ENCODE measurements around the gene CEBPG. TPM values are rescaled to one million over a fixed set of nuclear protein-coding genes. Genes with fewer than 3 reads are reported as not detected.

Gene CEBPG
- total and polyA plus RNA-seq, 4 donors: 21.5 to 29.7 (median 24.7) TPM

GRCh38 chr19:33399081-33399744, 25.7 kb downstream of the CEBPG start:
- Histone ChIP-seq H3K36me3 (ENCODE audit: control insufficient read depth in 4 of 4, insufficient read depth in 4 of 4, low read length in 4 of 4) (peaks cover 0 to 2% (median 0%) of the 10 kb centered on the region in 4 donors), H3K4me1 (ENCODE audit: control insufficient read depth in 5 of 5, insufficient read depth in 5 of 5, low read length in 5 of 5) (peaks cover 0 to 48% (median 15%) of the 10 kb centered on the region in 5 donors), H3K9me3 (ENCODE audit: control insufficient read depth in 4 of 4, insufficient read depth in 3 of 4, low read length in 3 of 4) (no peaks in the 10 kb centered on the region), H3K4me3 (no peak overlapping the region), H3K27me3 (ENCODE audit: control insufficient read depth in 3 of 3, insufficient read depth in 3 of 3, low read length in 2 of 3) (no peaks in the 10 kb centered on the region), H3K27ac (ENCODE audit: low read depth in 1 of 2, low read length in 1 of 2) (no peak overlapping the region), H3K9ac (ENCODE audit: insufficient read depth in 1 of 2, low read length in 2 of 2) (no peak overlapping the region)
- DNase-seq (no peak), ATAC-seq (ENCODE audit: insufficient read depth, low FRiP score) (no peak)
- TF ChIP-seq CTCF (IDR thresholded peaks at IDR 0.05; ENCODE audit: control extremely low read depth, extremely low read depth): no peak
- WGBS, 2 donors: 86 to 93% methylated on average over 28 of the region's 28 CpGs

GRCh38 chr19:33399745-33400681, 26.5 kb downstream of the CEBPG start:
- Histone ChIP-seq H3K27ac (ENCODE audit: low read depth in 1 of 2, low read length in 1 of 2) (no peak overlapping the region), H3K4me1 (ENCODE audit: control insufficient read depth in 5 of 5, insufficient read depth in 5 of 5, low read length in 5 of 5) (peaks cover 0 to 48% (median 23%) of the 10 kb centered on the region in 5 donors), H3K36me3 (ENCODE audit: control insufficient read depth in 4 of 4, insufficient read depth in 4 of 4, low read length in 4 of 4) (peaks cover 0 to 2% (median 0%) of the 10 kb centered on the region in 4 donors), H3K9me3 (ENCODE audit: control insufficient read depth in 4 of 4, insufficient read depth in 3 of 4, low read length in 3 of 4) (no peaks in the 10 kb centered on the region), H3K4me3 (no peak overlapping the region), H3K9ac (ENCODE audit: insufficient read depth in 1 of 2, low read length in 2 of 2) (no peak overlapping the region), H3K27me3 (ENCODE audit: control insufficient read depth in 3 of 3, insufficient read depth in 3 of 3, low read length in 2 of 3) (no peaks in the 10 kb centered on the region)
- 85 to 90% methylated on average over 22 of the region's 22 CpGs for WGBS, 2 donors
- ATAC-seq (ENCODE audit: insufficient read depth, low FRiP score): no peak
- TF ChIP-seq CTCF (IDR thresholded peaks at IDR 0.05; ENCODE audit: control extremely low read depth, extremely low read depth): no peak
- DNase-seq: no peak

GRCh38 chr19:33400856-33401682, 27.6 kb downstream of the CEBPG start:
- no peak overlapping the region for H3K9ac ChIP-seq (ENCODE audit: insufficient read depth in 1 of 2, low read length in 2 of 2)
- no peaks in the 10 kb centered on the region for H3K27me3 ChIP-seq (ENCODE audit: control insufficient read depth in 3 of 3, insufficient read depth in 3 of 3, low read length in 2 of 3)
- peaks cover 0 to 5% (median 0%) of the 10 kb centered on the region in 4 donors for H3K36me3 ChIP-seq (ENCODE audit: control insufficient read depth in 4 of 4, insufficient read depth in 4 of 4, low read length in 4 of 4)
- no peak for TF ChIP-seq CTCF (IDR thresholded peaks at IDR 0.05; ENCODE audit: control extremely low read depth, extremely low read depth)
- no peak for DNase-seq
- peaks cover 0 to 48% (median 25%) of the 10 kb centered on the region in 5 donors for H3K4me1 ChIP-seq (ENCODE audit: control insufficient read depth in 5 of 5, insufficient read depth in 5 of 5, low read length in 5 of 5)
- no peak overlapping the region for H3K4me3 ChIP-seq
- WGBS, 2 donors: 86 to 89% methylated on average over 24 of the region's 24 CpGs
- H3K27ac ChIP-seq (ENCODE audit: low read depth in 1 of 2, low read length in 1 of 2): no peak overlapping the region
- no peak for ATAC-seq (ENCODE audit: insufficient read depth, low FRiP score)
- H3K9me3 ChIP-seq (ENCODE audit: control insufficient read depth in 4 of 4, insufficient read depth in 3 of 4, low read length in 3 of 4): no peaks in the 10 kb centered on the region
